ENCODE data around the gene TADA1. TPM values are rescaled to one million over a fixed set of nuclear protein-coding genes. Genes with fewer than 3 reads are reported as not detected.

TADA1 gene
- total RNA-seq, 1 experiment from 2014 or later: 16.0 TPM

GRCh38 chr1:166900987-166901386 is 24.9 kb upstream of the TADA1 start:
- Histone ChIP-seq H3K79me2 (ENCODE audit: insufficient read depth, low read length) (no peaks in the 10 kb centered on the region), H3K4me3 (replicated peaks in 1 of 2; ENCODE audit: low read depth in 1 of 2, low read length in 2 of 2) (no peak overlapping the region), H4K20me1 (ENCODE audit: insufficient read depth) (no peaks in the 10 kb centered on the region), H3K4me1 (ENCODE audit: control insufficient read depth in 1 of 2, insufficient read depth in 2 of 2, low read length in 2 of 2) (peaks cover 0 to 8% of the 10 kb centered on the region in 2 experiments; a peak in 1 of 4 replicates), H2AFZ (ENCODE audit: low read depth, low read length, poor library complexity, severe bottlenecking) (no peak overlapping the region), H3K4me2 (ENCODE audit: low read length) (no peak overlapping the region), H3K27ac (ENCODE audit: low read depth, low read length) (no peak overlapping the region), H3K9ac (ENCODE audit: low read length) (no peak overlapping the region), H3K36me3 (ENCODE audit: control insufficient read depth in 1 of 2, insufficient read depth in 2 of 2, low read length in 2 of 2) (no peaks in the 10 kb centered on the region), H3K9me3 (ENCODE audit: control insufficient read depth in 1 of 2, insufficient read depth in 1 of 2, low read depth in 1 of 2, low read length in 2 of 2) (no peaks in the 10 kb centered on the region; a peak in 1 of 4 replicates), H3K27me3 (ENCODE audit: insufficient read depth, low read length) (no peaks in the 10 kb centered on the region), H3K9me2 (ENCODE audit: insufficient read depth) (no peaks in the 10 kb centered on the region)
- ChIA-PET POLR2A (no interaction called here), RAD21 (ENCODE audit: low non-redundant PET in 1 of 2, low total read pairs in 2 of 2, uncharacterized antibody in 2 of 2, unreplicated experiment in 2 of 2) (no interaction called here), CTCF (interaction anchor here (1.1 kb wide), 1 partner anchor 10 kb away, joined by 6 read pairs; no protein-coding TSS in a partner anchor)
- no TSS peak for BruUV-seq (replicated peaks)
- intact Hi-C loops (cut with micrococcal nuclease): no loop called here
- no peak for TF ChIP-seq CTCF (IDR thresholded peaks at IDR 0.05 in 2 of 3, conservative IDR thresholded peaks at IDR 0.05 in 1 of 3; ENCODE audit: borderline replicate concordance in 1 of 3, insufficient read depth in 1 of 3, low read depth in 2 of 3, low read length in 2 of 3)
- no peak for TF ChIP-seq EZH2 (IDR thresholded peaks at IDR 0.05)
- no peak for TF ChIP-seq MAX (IDR thresholded peaks at IDR 0.05)
- TF ChIP-seq EGR1 (IDR thresholded peaks at IDR 0.05; ENCODE audit: low read depth): no peak
- TF ChIP-seq SP1 (IDR thresholded peaks at IDR 0.05; ENCODE audit: low read depth): no peak
- TF ChIP-seq ZBTB33 (IDR thresholded peaks at IDR 0.05; ENCODE audit: extremely low read depth, insufficient replicate concordance, low read length): no peak
- TF ChIP-seq EZH2phosphoT487 (IDR thresholded peaks at IDR 0.05; ENCODE audit: borderline replicate concordance): no peak
- no peak for TF ChIP-seq RAD21 (IDR thresholded peaks at IDR 0.05; ENCODE audit: low read depth)
- TF ChIP-seq FOSL1 (IDR thresholded peaks at IDR 0.05; ENCODE audit: low read depth): no peak
- no peak for TF ChIP-seq JUND (IDR thresholded peaks at IDR 0.05)
- TF ChIP-seq CBX3 (IDR thresholded peaks at IDR 0.05; ENCODE audit: low read depth): no peak
- no peak for TF ChIP-seq SRF (IDR thresholded peaks at IDR 0.05; ENCODE audit: low read depth)
- ATAC-seq: no peak
- DNase-seq (ENCODE audit: low read depth, low spot score): no peak
